HG03066 (cell line): Measurements from ENCODE around the gene PLOD1.
"Not testable (repeated sequence)": the region's sequence is repeated elsewhere in the genome, so short reads cannot be mapped to it uniquely, and the experiment has no call there.

Experiments used
- ATAC-seq: cut with Tn5 transposase; IDR thresholded peaks from one replicate; pipeline ENCODE4 v1.9.1; 2021; ENCODE audit warnings: low read depth; ENCODE audit not compliant: unreplicated experiment

The PLOD1 gene

GRCh38 chr1:11912000-11912399, 22.5 kb upstream of the PLOD1 start:
- ATAC-seq, result no peak

- not testable (repeated sequence) for ATAC-seq
Measured at GRCh38 chr1:11912482-11913216, 21.9 kb upstream of the PLOD1 start.

- no peak for ATAC-seq
Measured at GRCh38 chr1:11913291-11913690, 21.2 kb upstream of the PLOD1 start.

- no peak for ATAC-seq
Measured at GRCh38 chr1:11914024-11914423, 20.5 kb upstream of the PLOD1 start.

- no peak for ATAC-seq
Measured at GRCh38 chr1:11918799-11919519, 15.6 kb upstream of the PLOD1 start.

- ATAC-seq, result no peak
Measured at GRCh38 chr1:11919621-11920020, 14.9 kb upstream of the PLOD1 start.

GRCh38 chr1:11920239-11920903, 14.1 kb upstream of the PLOD1 start:
- ATAC-seq, result no peak

GRCh38 chr1:11921022-11921421, 13.5 kb upstream of the PLOD1 start:
- no peak for ATAC-seq

GRCh38 chr1:11923069-11923826, 11.3 kb upstream of the PLOD1 start:
- no peak for ATAC-seq

GRCh38 chr1:11923827-11924113, 10.7 kb upstream of the PLOD1 start:
- ATAC-seq, result no peak

- ATAC-seq, result no peak
Measured at GRCh38 chr1:11924334-11925195, 10.0 kb upstream of the PLOD1 start.

GRCh38 chr1:11925196-11925937, 9.2 kb upstream of the PLOD1 start:
- ATAC-seq, result not testable (repeated sequence)

- ATAC-seq, result no peak
Measured at GRCh38 chr1:11925938-11926292, 8.6 kb upstream of the PLOD1 start.

GRCh38 chr1:11927866-11928592, 6.5 kb upstream of the PLOD1 start:
- no peak for ATAC-seq

- ATAC-seq, result no peak
Measured at GRCh38 chr1:11929849-11930248, 4.7 kb upstream of the PLOD1 start.

GRCh38 chr1:11930571-11931445, 3.7 kb upstream of the PLOD1 start:
- no peak for ATAC-seq

GRCh38 chr1:11931845-11932244, 2.7 kb upstream of the PLOD1 start:
- no peak for ATAC-seq

GRCh38 chr1:11935057-11935412, 518 bp downstream of the PLOD1 start:
- no peak for ATAC-seq
